ENCODE results near the gene AIF1. TPM values are rescaled to one million over a fixed set of nuclear protein-coding genes. Genes with fewer than 3 reads are reported as not detected.

The AIF1 gene
- total RNA-seq, 1 donor from 2014 or later, result 55.3 TPM

- ATAC-seq, result no peak
Measured at GRCh38 chr6:31610968-31611367, 4.1 kb upstream of the AIF1 start.

GRCh38 chr6:31614075-31614619, 887 bp upstream of the AIF1 start:
- intact Hi-C loops (cut with DNase I), result no loop called here
- ATAC-seq (peak; percentile 77), DNase-seq (no peak)
- Histone ChIP-seq H3K4me3 (no peak overlapping the region), H3K9me3 (no peaks in the 10 kb centered on the region), H3K36me3 (no peaks in the 10 kb centered on the region), H3K27ac (peak overlapping the region; percentile 51), H3K4me1 (peaks cover under 1% of the 10 kb centered on the region), H3K27me3 (no peaks in the 10 kb centered on the region)
- TF ChIP-seq CTCF (IDR thresholded peaks at IDR 0.05), result no peak

More at GRCh38 chr6:31610968-31611367, 4.1 kb upstream of the AIF1 start:
- TF ChIP-seq CTCF (IDR thresholded peaks at IDR 0.05), result no peak
- Histone ChIP-seq H3K36me3 (no peaks in the 10 kb centered on the region), H3K9me3 (no peaks in the 10 kb centered on the region), H3K27me3 (no peaks in the 10 kb centered on the region), H3K4me1 (no peaks in the 10 kb centered on the region), H3K27ac (no peak overlapping the region), H3K4me3 (no peak overlapping the region)
- no peak for DNase-seq
- intact Hi-C loops (cut with DNase I), result no loop called here

- TF ChIP-seq CTCF (IDR thresholded peaks at IDR 0.05), result no peak
- Histone ChIP-seq H3K36me3 (no peaks in the 10 kb centered on the region), H3K27me3 (no peaks in the 10 kb centered on the region), H3K27ac (peak overlapping the region; percentile 51), H3K9me3 (no peaks in the 10 kb centered on the region), H3K4me3 (peak overlapping the region; percentile 33), H3K4me1 (peaks cover 5% of the 10 kb centered on the region)
- no peak for ATAC-seq
- DNase-seq, result no peak
- intact Hi-C loops (cut with DNase I), result no loop called here
Measured at GRCh38 chr6:31615748-31616147, 714 bp downstream of the AIF1 start.

GRCh38 chr6:31617010-31617409, 2.0 kb downstream of the AIF1 start:
- no peak overlapping the region for H3K4me3 ChIP-seq
- no peak for ATAC-seq
- peaks cover 12% of the 10 kb centered on the region for H3K4me1 ChIP-seq
- H3K27ac ChIP-seq, result no peak overlapping the region
- TF ChIP-seq CTCF (IDR thresholded peaks at IDR 0.05), result no peak
- no peaks in the 10 kb centered on the region for H3K27me3 ChIP-seq
- H3K9me3 ChIP-seq, result no peaks in the 10 kb centered on the region
- no peaks in the 10 kb centered on the region for H3K36me3 ChIP-seq
- intact Hi-C loops (cut with DNase I), result no loop called here
- no peak for DNase-seq

- H3K36me3 ChIP-seq, result peaks cover 18% of the 10 kb centered on the region
- no peaks in the 10 kb centered on the region for H3K9me3 ChIP-seq
- peak overlapping the region; percentile 76 for H3K4me3 ChIP-seq
- TF ChIP-seq CTCF (IDR thresholded peaks at IDR 0.05), result no peak
- H3K4me1 ChIP-seq, result peaks cover 21% of the 10 kb centered on the region
- peak overlapping the region; percentile 97 for H3K27ac ChIP-seq
- intact Hi-C loops (cut with DNase I), result no loop called here
- DNase-seq, result peak; percentile 99
- H3K27me3 ChIP-seq, result no peaks in the 10 kb centered on the region
- peak; percentile 93 for ATAC-seq
Measured at GRCh38 chr6:31619805-31620585, 5.0 kb downstream of the AIF1 start.
